Chondrocyte (in vitro differentiated cells): Measurements from ENCODE around the gene KTN1. TPM values are rescaled to one million over a fixed set of nuclear protein-coding genes. Genes with fewer than 3 reads are reported as not detected.

Experiments used
- DNase-seq: peaks from one replicate; pipeline ENCODE4 v3.0.0; 2021; ENCODE audit warnings: mixed read lengths, low spot score
- H3K27ac Mint-ChIP-seq: one replicate; pipeline ENCODE4 v1.8.0; 2021; ENCODE audit warnings: mild to moderate bottlenecking, moderate library complexity, mixed read lengths; ENCODE audit not compliant: unreplicated experiment
- H3K27me3 Mint-ChIP-seq: 2 replicates; pipeline ENCODE4 v1.8.0; 2021; ENCODE audit warnings: low read depth, mixed read lengths
- H3K36me3 Mint-ChIP-seq: 2 replicates; pipeline ENCODE4 v1.8.0; 2021; ENCODE audit warnings: low read depth, mixed read lengths
- H3K4me1 Mint-ChIP-seq: 2 replicates; pipeline ENCODE4 v1.8.0; 2021; ENCODE audit warnings: low read depth, mild to moderate bottlenecking, mixed read lengths
- H3K4me3 Mint-ChIP-seq: one replicate; pipeline ENCODE4 v1.8.0; 2021; ENCODE audit warnings: mild to moderate bottlenecking, moderate library complexity, mixed read lengths; ENCODE audit not compliant: unreplicated experiment
- H3K9me3 Mint-ChIP-seq: 2 replicates; pipeline ENCODE4 v1.8.0; 2021; ENCODE audit warnings: low read depth, mixed read lengths
- CTCF ChIP-seq: fragments of 200-600 bp; sonication (generic); IDR thresholded peaks from 2 replicates; pipeline ENCODE4 v1.5.0; 2021; ENCODE audit warnings: antibody characterized with exemption, mild to moderate bottlenecking, moderate library complexity
- total RNA-seq: library from RNA; stranded (reverse); gene quantifications from 3 replicates; pipeline ENCODE4 v1.2.1, GENCODE V29; 2021

KTN1 gene
- total RNA-seq, 1 donor from 2014 or later, result 137 TPM

DNA sequence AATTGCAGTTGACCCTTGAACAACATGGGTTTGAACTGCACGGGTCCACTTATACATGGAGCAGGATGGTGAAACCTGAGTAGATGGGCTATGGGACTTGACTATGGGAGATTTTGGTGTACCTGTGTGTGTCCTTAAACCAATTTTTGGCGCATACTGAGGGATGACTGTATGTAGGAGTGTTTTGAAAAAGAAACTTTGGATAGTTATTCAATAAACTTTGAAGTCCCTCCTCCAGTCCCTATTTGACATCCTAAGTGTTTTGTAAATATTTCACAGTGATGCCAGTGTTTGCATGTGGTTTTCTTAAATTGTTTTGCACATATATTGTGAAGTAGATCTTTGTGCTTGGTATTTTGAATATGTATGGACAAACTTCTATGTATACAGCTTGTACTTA, 12.4 kb downstream of the KTN1 start:
- no peaks in the 10 kb centered on the region for H3K9me3 Mint-ChIP-seq
- no peak for DNase-seq
- peaks cover 70% of the 10 kb centered on the region for H3K4me1 Mint-ChIP-seq
- H3K27me3 Mint-ChIP-seq, result no peaks in the 10 kb centered on the region
- no peak overlapping the region for H3K27ac Mint-ChIP-seq
- TF ChIP-seq CTCF, result no peak
- H3K36me3 Mint-ChIP-seq, result no peaks in the 10 kb centered on the region
- no peak overlapping the region for H3K4me3 Mint-ChIP-seq

DNA sequence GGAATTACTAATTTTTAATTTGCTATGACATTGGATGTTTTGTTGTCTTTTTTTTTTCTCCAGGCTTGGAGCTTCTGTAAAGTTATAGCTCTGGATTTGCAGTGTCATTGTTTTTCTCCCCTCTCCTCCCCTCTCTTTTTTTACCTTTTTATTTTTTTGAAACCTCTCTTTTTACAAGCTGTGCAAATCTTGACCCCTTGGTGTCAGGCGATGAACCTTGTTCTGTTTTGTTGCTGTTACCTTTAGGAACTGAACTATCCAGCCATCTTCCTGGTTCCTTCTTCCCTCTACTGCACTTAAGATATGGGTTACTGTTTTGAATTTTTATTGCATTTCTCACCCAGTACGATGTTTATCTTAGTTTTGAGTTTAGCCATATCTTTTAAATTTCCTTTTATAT, 13.7 kb downstream of the KTN1 start:
- no peaks in the 10 kb centered on the region for H3K36me3 Mint-ChIP-seq
- peaks cover 2% of the 10 kb centered on the region for H3K9me3 Mint-ChIP-seq
- H3K27me3 Mint-ChIP-seq, result no peaks in the 10 kb centered on the region
- no peak overlapping the region for H3K4me3 Mint-ChIP-seq
- no peak for DNase-seq
- TF ChIP-seq CTCF, result no peak
- peaks cover 63% of the 10 kb centered on the region for H3K4me1 Mint-ChIP-seq
- H3K27ac Mint-ChIP-seq, result peak overlapping the region; percentile 85

GRCh38 chr14:55599250-55599879, 19.4 kb downstream of the KTN1 start:
- H3K4me1 Mint-ChIP-seq, result peaks cover 38% of the 10 kb centered on the region
- no peak overlapping the region for H3K4me3 Mint-ChIP-seq
- peaks cover 2% of the 10 kb centered on the region for H3K36me3 Mint-ChIP-seq
- no peak overlapping the region for H3K27ac Mint-ChIP-seq
- DNase-seq, result no peak
- peaks cover 7% of the 10 kb centered on the region for H3K9me3 Mint-ChIP-seq
- TF ChIP-seq CTCF, result no peak
- no peaks in the 10 kb centered on the region for H3K27me3 Mint-ChIP-seq

- H3K4me3 Mint-ChIP-seq, result peak overlapping the region; percentile 38
- H3K27me3 Mint-ChIP-seq, result no peaks in the 10 kb centered on the region
- H3K36me3 Mint-ChIP-seq, result peaks cover 2% of the 10 kb centered on the region
- H3K27ac Mint-ChIP-seq, result peak overlapping the region; percentile 95
- H3K4me1 Mint-ChIP-seq, result peaks cover 28% of the 10 kb centered on the region
- TF ChIP-seq CTCF, result no peak
- peaks cover 7% of the 10 kb centered on the region for H3K9me3 Mint-ChIP-seq
- DNase-seq, result no peak
These were observed 21.0 kb downstream of the KTN1 start for GRCh38 chr14:55600784-55601561.

DNA sequence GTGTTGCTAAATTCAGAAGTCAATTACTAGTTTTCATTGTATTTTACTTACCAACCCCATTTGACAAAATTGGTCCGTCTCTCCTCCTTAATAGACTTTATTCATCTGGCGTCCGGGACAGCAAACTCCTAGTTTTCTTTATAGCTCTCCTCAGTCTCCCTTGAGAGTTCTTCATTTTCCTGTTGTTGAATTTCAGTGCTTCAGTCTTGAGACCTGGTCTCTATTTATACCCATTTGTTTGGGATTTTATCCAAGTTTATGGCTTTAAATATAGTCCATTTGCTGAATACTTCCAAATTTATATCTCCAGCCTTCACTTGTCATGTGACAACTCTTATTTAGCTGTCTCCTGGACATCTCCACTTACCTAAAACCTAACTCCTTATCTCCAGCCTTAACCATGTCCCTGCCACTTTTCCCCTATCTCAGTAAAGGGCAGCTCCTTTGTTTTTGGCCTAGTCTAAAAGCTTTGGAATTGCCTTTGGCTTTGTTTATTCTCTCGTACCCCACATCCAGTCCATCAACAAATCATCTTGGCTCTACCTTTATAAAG, 23.5 kb downstream of the KTN1 start:
- TF ChIP-seq CTCF, result no peak
- no peak overlapping the region for H3K27ac Mint-ChIP-seq
- H3K9me3 Mint-ChIP-seq, result peaks cover 7% of the 10 kb centered on the region
- H3K27me3 Mint-ChIP-seq, result no peaks in the 10 kb centered on the region
- peaks cover 21% of the 10 kb centered on the region for H3K4me1 Mint-ChIP-seq
- H3K36me3 Mint-ChIP-seq, result peaks cover 2% of the 10 kb centered on the region
- H3K4me3 Mint-ChIP-seq, result no peak overlapping the region
- DNase-seq, result no peak
